ENCODE measurements around the gene SLC4A1AP.
"Not testable (repeated sequence)": the region's sequence is repeated elsewhere in the genome, so short reads cannot be mapped to it uniquely, and the experiment has no call there.

The SLC4A1AP gene

DNA sequence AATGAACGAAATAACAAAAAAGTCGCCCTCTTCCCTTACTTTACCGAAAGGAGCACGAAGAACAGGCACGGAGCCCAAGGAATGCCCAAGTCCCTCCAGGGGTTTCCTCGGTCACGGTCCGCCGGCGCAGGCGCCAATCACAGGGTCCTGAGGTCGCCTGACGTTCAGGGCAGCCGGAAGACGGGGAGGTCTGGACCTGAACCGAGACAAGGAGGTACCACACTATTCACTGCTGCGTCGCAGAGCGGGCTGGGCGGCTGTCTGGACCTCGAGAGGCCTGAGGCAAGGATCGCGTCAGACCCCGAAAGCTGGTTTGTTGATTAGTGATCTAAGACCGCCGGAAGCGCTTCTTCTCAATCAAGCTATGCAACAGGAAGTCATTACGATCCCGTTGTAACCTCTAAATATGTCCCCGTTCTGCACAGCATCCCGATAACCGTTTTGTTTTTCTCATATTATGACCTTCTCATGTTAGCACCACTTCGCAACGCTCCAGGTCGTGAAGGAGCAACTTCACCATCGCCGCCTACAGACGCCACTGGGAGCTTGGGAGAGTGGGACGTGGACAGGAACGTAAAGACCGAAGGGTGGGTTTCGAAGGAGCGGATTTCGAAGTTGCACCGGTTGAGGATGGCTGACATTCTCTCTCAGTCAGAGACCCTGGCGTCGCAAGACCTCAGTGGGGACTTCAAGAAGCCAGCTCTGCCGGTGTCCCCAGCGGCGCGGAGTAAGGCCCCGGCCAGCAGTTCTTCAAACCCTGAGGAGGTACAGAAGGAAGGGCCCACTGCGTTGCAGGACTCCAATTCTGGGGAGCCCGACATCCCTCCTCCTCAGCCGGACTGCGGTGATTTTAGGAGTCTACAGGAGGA, at the start of gene SLC4A1AP, which contains the start of gene SUPT7L:
SLC4A1AP (plus strand) TSS at position 605 of the 869 bp plus-strand sequence; CDS start at position 631, 26 bp downstream.
SUPT7L (minus strand) TSS at position 330 of the 869 bp plus-strand sequence. CDS start 1,422 bp downstream, outside the sequence.
- peak; percentile 68 for DNase-seq

DNA sequence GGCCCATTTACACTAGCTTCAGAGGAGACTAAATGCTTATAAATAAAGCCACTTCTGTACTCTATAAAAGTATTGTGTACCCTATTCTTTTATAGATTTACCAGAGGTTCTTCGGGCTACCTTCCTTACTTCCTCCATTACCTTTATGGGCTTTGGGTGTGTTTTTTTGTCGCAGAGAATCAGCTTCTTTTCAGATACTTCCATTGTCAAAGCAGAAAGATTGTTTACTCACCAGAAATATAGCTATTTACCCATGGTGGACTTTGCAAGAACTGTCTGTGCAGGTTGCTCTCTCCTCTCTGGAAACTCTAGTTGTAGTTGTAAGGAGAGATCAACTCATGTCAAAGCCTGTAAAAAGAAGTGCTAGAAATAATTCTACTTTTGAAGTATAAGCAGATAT, 49.7 kb upstream of the SLC4A1AP start:
- DNase-seq = no peak

DNA sequence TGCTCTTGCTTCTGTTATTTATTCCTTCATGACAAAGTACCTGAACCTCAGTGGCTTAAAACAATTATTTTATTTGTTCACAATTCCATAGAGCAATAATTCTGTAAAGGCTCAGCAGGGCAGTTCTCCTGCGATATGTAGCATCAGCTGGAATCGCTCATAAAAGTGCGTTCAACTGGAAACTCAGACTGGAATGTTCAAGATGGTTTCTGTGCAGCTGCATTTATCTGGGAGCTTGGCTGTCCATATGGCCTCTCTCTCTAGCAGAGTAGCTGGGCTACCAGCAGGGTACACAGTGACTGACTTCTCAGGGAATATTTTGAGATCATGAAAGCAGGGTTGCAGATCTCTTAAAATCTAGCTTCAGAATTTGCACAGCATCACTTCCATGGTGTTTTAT, 48.4 kb upstream of the SLC4A1AP start:
- no peak for DNase-seq

DNA sequence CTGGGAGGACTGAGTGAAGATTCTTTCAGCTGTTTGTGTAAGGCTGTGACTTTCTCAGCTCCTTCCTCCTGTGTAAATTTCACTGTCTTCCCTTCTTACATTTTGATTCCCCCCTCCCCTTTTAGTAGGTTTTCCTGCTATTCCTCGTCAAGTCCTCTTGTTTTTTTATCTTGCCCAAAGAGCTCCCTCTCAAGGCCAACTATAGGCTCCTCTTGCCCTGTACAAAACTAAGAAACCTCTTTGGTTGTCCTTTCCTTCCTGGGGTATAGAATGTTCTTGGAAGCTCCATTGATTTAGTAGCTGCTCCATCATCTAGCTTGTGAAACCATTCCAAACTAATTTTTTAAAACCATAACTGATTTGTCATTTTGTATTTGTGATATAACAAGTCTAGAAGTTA, 42.2 kb upstream of the SLC4A1AP start:
- DNase-seq = no peak

DNA sequence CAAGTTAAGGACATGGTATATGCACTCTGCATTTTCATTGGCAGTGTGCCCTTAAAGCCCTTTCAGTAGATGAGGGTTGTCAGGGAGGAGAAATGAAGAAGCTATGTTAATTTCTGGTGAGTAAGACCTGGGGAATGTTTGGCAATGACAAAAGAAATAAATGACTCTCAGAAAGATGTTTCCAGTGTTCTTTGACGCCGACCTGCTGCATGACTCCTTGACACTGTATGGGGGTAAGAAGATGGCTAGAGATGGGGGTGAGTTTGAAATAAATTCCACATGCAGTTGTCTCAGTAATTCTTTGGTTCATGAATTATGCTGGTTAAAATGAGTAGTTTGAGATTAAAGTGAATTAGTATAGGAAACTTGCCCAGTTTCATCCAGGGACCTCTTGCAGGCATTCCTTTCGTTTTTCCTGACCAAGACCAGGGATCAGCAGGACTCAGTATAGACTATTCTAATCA, 40.7 kb upstream of the SLC4A1AP start:
- no peak for DNase-seq

GRCh38 chr2:27624943-27625342, 38.7 kb upstream of the SLC4A1AP start:
- DNase-seq = no peak

- not testable (repeated sequence) for DNase-seq
These were observed 37.4 kb upstream of the SLC4A1AP start for GRCh38 chr2:27626323-27626722.

DNA sequence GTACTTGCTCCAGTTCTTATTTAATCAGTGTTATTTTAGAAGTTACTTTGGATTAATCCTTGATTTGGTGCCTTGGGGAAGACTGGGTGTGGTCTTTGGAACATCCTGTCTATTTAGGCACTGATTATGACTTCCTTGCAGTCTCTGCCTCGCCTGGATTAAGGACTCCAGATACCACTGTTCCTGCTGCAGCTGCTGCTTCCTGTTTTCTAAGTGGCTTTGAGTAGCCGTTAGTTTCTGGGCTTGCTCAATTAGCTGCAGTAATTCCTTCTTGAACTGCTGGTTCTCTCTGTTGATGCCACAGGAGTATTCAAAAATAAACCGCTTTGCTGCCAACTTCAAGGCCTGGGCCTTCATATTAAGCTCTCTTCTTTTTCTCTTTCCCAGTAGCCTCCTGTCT, 36.8 kb upstream of the SLC4A1AP start:
- DNase-seq = not testable (repeated sequence)

GRCh38 chr2:27627963-27628766, 35.5 kb upstream of the SLC4A1AP start:
- DNase-seq = no peak

DNA sequence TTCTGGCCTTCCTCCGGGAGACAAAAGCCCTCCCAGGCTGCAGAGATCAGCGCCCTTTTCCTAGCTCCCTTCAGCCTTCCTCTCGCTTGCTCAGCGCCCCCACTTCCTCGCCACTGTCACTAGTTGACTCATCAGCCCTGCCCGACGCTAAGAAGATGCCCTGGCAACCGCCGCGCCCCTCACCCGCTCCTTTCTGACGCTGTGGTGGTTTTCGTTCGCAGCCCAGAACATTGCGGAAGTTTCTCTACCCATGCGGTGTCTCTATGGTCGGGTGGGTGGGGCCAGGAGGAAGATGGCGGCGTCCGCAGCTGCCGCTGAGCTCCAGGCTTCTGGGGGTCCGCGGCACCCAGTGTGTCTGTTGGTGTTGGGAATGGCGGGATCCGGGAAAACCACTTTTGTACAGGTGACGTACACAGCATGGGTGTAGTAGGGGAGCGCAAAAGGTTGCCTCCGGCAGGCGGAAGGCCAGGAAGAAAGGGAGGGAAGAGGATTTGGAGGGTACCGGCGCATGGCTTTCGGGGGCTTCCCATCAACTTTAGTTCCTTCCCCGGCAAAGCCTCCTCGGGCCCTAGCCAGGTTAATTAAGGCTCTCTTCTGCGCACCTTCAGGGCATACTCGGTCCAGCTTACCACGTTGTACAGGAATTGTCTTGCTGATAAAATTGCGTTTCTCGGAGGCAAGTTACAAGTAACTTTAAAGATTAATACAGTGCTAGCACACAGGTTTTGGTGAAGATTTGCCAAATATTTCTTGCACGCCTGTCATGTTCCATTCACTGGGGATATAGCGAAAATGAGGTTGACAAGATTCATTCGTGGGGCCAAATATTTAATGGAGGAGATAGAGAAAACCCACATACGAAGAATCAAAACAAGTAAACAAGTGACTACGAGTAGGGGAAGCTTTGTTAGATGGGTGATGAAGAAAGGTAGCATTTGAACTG, 34.7 kb upstream of the SLC4A1AP start, which contains the start of the genes CCDC121 and GPN1:
CCDC121 (minus strand) TSS at position 246 of the 943 bp plus-strand sequence. CDS start 1,213 bp downstream, outside the sequence.
GPN1 (plus strand) TSS at position 284 of the 943 bp plus-strand sequence; CDS start at position 293, 9 bp downstream.
- DNase-seq = peak; percentile 93

DNA sequence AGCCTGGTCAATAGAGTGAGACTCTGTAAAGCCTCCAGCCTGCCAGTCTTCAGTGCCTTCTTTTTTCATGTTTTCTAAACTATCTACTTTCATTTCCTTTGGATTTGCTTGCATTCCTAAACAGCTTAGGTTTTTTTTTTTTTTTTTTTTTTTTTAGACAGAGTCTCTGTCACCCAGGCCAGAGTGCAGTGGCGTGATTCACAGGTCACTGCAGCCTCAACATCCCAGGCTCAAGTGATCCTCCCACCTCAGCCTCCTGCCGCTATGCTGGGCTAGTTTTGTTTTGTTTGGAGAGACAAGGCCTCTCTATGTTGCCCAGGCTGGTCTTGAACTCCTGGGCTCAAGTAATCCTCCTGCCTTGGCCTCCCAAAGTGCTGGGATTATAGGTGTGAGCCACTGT, 33.4 kb upstream of the SLC4A1AP start:
- DNase-seq = not testable (repeated sequence)

- no peak for DNase-seq
These were observed 29.4 kb upstream of the SLC4A1AP start for GRCh38 chr2:27634291-27634690.

DNA sequence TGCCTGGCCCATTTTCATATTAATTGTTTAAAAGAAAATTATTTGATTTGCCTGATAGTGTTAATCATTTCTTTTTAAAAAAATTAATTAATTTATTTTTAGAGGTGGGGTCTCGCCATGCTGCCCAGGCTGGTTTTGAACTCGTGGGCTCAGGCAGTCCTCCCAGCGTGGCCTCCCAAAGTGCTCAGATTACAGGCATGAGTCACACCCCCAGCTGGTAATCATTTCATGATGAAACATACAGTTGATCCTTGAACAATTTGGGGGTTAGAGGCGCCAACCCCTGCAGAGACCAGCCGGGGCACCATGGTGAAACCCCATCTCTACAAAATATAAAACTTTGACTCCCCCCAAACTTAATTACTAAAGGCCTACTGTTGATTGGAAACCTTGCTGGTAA, 26.9 kb upstream of the SLC4A1AP start:
- no peak for DNase-seq

DNA sequence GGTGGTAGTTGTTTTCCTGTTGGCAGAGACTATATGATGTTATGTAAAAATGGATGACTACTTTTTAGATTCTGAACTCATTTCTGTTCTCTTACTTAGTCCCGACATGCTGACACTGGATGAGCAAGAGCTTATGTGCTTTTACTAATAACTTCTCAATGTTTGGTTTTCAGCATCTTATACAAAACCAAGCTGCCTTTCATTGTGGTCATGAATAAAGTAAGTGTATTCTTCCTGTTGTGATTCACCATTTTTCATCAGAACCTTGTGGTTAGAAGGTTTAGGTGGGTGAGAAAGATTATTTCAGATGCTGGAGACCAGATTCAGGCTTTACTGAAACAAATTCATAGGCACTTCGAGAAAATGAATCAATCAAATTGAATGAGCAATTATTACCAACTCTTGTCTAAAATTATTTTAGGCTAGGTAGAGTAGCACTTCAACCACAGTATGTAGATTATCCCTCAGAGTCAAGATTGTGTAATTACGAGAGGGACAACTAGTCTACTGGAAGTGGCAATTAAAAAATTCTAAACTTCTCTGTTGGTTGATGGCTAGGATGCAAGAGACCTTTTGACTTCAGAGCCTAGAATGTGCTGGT, 25.6 kb upstream of the SLC4A1AP start:
- no peak for DNase-seq

DNA sequence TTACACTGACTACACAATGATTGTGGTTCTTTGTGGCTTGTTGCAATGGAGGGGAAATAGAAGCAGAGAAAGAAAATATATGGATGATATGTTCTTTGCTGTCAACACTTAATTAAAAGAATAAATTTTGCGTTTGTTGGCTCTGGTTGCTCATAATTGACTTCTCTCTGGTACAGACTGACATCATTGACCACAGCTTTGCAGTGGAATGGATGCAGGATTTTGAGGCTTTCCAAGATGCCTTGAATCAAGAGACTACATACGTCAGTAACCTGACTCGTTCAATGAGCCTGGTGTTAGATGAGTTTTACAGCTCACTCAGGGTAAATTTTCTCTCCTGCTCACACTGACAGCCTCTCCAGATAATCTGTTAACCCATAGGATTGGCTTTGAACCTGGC, 25.0 kb upstream of the SLC4A1AP start:
- DNase-seq = no peak

- DNase-seq = no peak
These were observed 22.9 kb upstream of the SLC4A1AP start for GRCh38 chr2:27640722-27641245.

DNA sequence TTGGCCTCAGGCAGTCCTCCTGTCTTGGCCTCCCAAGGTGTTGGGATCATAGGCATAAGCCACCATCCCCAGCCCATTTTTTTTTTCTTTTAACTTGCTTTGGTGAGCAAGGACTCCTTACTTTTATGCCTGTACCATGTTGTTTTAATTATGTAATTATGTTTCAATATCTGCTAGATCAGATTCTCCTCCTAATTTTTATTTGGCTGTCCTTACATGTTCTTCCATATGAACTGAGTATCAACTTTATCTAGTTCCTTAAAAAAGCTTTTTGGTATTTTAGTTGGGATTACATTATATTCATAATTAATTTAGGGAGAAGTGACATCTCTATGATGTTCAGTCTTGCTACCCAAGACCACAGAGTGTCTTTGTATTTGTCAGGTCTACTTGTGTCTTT, 18.5 kb upstream of the SLC4A1AP start:
- no peak for DNase-seq

DNA sequence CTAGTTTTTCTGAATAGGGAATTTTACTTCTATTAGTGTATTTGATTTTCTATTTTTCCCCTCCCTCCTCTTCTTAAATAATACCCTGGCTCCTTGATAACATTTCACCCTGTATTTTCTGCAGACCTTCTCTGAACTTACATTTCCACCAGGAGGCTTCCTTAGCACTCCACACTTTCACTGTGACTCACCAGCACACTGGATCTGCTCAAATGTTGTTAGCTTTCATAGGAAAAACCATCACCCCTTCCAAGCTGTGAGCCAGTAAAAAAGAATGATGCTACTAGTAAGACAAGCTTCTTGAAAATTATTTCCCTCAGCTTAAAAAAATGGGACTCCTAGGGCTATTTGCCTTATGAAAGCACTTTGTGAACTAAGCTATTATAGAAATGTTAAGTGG, 16.4 kb upstream of the SLC4A1AP start:
- no peak for DNase-seq

GRCh38 chr2:27647737-27648136, 16.0 kb upstream of the SLC4A1AP start:
- no peak for DNase-seq

DNA sequence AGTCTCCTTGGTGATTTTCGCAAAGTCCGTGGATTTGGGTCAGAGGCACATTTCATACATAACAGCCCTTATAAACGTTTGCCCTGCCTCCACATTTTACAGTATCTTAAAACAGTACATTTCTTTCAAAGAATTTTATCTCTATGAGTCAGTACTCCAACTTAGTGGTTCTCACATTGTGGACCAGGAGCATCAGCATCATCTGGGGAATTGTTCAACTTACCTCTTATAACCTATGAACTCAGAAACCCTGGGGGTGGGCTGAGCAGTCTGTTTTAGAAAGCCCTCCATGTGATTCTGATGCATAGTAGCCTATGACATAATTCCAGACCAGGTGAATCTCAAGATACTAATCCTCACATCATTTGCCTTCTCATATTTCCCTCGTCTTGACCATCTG, 12.6 kb upstream of the SLC4A1AP start:
- no peak for DNase-seq

DNA sequence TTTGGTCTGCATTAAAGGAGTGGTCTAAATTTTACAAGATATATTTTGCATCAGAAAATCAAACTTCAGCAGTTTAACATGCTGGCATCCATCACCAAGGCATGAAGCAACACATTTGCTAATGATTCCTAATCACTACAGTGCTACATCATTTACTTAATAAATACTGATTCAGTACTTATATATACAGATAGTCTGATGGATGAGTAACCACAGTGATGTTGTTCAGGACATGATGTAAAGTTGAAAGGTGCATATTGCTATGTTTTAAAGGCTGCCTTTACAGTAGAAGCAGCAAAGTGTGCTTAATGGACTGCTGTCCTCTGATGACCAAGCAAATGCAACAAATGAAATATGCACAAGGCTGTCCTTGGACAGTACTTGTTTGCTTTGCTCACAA, 11.3 kb upstream of the SLC4A1AP start:
- DNase-seq = no peak

GRCh38 chr2:27652790-27653189, 10.9 kb upstream of the SLC4A1AP start:
- no peak for DNase-seq

Data from activated effector memory CD4-positive, alpha-beta T cell treated with Interleukin-2 at 50 U/mL for 16 hours (primary cell).